ENCODE results near the gene ATP6V1G1.
"Not testable (repeated sequence)": the region's sequence is repeated elsewhere in the genome, so short reads cannot be mapped to it uniquely, and the experiment has no call there.

Gene ATP6V1G1, protein sequence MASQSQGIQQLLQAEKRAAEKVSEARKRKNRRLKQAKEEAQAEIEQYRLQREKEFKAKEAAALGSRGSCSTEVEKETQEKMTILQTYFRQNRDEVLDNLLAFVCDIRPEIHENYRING

DNA sequence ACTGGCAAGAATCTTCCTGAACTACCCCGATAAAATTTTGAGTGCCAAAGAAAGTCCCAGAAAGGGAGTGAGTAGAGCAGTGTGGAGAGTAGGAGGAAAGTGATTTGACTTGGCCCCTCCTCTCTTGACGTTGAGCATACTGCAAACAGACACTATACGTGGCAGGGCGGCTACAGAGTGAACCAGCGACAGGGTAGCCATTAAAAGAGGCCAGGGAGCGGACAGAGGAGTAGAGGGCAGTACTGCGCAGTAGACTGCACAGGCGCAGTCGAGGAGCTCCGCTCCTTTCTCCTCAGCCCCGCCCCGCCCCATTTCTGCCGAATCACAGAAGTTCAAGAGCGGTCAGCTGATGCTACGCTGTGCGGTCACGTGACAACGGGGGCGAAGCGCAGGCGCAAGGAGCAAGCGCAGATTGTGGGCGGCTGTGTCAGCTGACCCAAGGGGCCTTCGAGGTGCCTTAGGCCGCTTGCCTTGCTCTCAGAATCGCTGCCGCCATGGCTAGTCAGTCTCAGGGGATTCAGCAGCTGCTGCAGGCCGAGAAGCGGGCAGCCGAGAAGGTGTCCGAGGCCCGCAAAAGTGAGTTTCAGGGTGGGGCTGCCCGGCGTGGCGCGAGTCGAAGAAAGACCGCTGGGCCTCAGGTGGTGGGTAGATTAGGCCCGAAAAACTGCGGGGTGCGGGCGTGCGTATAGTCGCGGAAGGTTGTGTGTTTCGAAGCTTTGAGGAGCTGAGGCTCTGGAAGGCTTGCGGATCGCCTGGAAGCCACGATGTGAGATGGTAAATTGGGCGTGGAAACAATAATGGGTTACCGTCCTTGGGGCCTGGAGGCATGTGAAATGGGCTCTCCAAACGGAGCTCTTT, at the start of gene ATP6V1G1:
TSS of gene ATP6V1G1 (plus strand) at position 425 of the 858 bp plus-strand sequence. CDS start at position 495, 70 bp downstream.
- DNase-seq, result peak; percentile 92

DNA sequence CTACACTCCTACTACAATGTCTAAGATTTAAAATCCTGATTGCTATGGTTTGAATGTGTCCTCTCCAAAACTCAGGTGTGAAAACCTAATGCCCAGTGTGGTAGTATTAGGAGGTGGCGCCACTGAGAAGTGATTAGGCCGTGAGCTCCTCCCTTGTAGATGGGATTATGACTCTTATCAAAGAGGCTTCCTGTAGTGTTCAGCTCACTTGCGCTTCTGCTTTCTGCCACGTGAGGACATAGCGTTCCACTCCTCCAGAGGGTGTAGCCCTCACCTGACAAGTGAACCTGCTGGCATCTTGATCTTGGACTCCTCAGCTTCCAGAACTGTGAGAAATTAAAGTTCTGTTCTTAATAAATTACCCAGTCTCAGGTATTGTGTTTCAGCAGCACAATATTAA, 49.3 kb upstream of the ATP6V1G1 start:
- DNase-seq, result no peak

DNA sequence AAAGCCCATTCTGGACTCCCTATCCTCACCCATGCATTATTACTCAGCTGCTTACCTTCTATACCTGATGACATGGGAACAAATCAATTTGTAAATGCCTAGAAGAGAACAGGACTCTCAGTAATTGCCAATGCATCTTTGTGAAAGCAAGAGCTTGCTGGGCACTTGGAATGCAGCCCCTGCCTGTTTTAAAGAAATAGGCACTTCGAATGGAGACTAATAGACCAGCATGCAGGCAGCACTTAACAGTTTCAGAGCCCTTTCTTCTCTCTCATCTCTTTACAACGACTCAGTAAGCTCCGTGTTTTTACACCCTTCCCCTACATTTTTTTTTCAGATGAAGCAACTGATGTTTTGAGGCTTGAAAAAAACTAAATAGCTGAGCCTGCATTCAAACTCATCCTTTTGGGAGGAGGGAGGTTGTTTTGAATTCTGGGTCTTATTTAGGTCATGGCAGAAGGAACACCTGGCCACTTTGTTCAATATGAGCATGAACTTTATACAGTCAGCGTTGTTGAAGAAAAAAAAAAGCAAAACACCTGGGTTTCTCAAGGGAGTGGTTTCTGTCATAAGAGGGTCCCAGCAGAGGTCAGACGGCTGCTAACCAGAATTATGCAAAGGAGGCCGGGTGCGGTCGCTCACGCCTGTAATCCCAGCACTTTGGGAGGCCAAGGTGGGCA, 47.7 kb upstream of the ATP6V1G1 start:
- DNase-seq, result no peak

DNA sequence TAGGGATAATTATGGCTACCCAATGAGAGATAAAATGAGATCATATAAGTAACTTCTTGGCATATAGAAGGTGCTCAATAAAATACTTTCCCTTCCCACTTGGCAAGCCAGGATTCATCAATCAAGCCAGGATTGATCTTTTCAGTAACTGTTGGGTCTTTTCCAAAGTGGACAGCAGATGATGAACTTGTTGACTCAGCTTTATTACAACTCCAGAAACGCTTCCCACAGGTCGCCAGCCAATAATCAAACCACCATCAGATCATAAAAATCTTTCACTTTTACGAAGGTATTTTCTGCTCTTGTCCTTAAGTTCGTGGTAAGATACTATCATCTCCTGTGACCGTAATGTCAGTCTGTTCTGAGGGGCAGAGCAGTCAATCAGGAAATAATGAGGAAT, 42.5 kb upstream of the ATP6V1G1 start:
- no peak for DNase-seq

DNA sequence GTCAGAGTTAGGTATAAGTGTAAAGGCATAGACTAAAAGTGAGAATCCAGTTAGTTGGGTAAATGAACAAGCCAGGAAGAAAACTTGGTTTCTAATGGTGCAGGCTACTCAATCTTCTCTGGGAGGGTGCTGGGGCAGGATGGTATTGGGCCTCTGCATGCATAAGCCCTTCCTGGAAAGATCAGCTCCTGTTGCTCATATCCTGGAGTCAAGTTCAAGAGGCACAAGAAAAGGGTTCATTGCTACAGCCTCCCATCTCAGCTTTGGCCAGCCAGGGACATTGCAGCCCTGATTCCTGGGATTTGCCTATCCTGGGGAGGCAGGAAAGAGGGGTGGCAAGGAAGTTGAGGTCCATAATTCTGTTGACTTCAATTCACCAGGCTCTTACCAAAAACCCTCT, 40.7 kb upstream of the ATP6V1G1 start:
- DNase-seq, result no peak

DNA sequence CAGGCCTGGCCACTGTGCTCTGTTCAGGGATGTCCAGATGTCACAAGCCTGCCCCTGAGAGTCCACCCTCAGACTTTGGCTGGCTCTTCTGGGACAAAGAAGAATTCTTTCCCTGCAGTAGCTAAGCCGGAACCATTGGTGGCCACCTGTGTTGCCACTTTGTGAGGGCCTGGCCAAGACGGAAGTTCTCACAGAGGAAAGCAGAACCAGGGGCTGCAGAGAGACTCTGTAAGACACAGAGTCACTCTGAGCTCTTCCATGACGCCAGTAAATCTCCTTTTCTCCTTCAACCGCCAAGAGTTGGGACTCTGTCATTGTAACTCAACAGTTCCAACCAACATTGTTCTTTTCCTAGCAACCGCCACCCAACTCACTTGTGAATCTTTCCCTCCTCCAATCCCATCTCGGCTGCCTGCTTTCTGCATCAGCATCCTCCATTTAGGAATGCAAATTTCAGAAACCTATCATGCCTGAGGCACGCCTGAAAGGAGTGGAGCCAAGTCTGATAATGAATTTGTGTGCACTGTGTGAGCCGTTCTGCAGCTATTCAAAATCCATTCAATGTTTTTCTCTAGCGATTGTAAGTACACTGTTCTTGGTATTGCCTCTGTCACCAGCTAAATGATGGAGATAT, 37.8 kb upstream of the ATP6V1G1 start:
- DNase-seq, result no peak

DNA sequence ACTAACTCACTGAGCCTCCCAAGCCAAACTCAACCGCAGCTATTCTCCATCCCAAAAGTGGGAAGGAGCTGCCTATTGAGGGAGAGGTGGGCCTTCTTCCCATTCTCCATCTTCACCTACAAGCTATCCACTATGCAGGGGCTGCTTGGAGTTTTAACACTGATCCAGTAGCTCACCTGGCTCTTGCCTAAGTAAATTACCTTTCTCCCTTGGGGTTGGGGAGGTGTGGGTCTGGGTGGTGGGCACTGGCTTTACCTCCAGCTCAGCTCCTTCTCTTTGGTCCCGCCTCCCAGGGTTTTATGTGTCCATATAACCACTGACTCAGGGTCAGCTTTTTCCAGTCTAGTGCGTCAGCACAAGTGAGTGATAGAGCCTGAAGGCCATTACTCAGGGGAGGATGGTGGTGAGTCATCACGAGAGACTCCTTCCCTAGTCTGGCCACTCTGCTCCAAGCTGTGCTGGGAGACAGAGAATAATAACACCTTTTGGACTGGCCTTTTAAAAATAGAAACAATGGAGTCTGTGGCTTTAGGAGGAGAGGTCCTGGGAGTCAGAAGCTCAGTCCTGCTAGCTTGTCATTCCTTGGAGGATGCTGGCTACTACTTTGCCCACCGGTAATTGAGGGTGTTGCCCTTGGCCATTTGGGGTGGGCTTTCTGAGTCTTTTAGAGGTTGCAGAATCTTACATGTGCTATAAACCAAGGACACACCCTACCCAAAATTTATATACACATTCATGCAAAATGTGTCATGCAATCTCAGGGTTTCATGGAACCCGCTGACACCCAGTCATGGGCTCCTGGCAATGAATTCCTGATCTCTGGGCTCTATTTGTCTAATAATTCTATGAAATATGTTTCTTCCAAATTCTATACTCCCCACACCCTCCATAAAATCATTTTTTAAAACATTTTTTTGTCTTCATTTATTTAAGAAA, 35.6 kb upstream of the ATP6V1G1 start:
- no peak for DNase-seq

DNA sequence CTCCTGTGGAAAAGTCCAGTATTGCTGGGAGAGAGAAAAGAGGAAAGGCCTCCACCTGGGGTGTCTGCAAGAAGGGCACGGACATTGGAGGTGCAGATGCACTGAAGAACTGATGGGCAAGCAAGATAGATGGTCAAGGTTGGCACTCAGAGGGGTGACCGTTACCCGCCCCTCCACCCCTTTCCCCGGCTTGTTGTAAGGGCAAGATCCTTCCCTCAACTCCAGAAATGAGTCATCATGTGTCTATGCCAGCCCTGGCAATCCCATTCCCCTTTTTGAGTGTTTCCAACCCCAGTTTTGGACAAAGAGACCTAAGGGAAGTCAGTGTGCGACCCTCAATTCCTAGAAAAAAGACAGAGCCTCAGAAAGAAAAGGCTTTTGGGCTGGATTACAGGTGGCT, 34.9 kb upstream of the ATP6V1G1 start:
- DNase-seq, result no peak

DNA sequence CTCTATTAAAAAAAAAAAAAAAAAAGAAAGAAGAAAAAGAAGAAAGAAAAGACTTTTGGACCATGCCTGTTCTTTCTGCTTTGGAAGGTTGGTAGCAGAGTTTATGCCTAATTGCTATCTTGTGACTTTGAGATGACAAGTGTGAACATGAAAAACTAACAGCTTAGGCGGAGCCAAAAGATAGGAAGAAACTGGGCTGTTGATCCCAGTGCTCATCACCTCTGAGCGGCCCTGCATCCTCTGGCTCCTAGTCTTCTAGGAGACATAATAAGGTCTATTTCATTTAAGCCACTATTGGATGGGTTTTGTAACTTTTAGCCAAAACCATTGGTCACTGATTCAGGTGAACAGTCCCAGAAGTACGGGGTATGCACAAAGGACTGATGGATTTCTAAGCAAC, 34.4 kb upstream of the ATP6V1G1 start:
- DNase-seq, result no peak

DNA sequence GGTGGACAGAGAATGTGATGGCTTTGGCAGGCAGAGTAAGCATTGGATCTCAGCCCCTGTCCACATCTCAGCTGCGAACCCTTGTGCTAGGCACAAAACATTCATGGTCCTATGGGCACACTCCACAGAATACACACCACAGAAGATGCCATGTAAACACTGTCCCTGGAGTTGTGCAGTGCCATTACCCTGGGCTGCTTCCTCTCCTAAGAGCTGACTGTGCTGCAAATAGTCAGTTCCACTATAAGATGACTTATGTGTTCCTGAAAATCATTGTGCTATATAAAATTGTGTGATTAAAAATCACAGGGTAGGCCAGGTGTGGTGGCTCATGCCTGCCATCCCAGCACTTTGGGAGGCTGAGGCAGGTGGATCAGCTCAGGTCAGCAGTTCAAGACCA, 31.9 kb upstream of the ATP6V1G1 start:
- DNase-seq, result no peak

DNA sequence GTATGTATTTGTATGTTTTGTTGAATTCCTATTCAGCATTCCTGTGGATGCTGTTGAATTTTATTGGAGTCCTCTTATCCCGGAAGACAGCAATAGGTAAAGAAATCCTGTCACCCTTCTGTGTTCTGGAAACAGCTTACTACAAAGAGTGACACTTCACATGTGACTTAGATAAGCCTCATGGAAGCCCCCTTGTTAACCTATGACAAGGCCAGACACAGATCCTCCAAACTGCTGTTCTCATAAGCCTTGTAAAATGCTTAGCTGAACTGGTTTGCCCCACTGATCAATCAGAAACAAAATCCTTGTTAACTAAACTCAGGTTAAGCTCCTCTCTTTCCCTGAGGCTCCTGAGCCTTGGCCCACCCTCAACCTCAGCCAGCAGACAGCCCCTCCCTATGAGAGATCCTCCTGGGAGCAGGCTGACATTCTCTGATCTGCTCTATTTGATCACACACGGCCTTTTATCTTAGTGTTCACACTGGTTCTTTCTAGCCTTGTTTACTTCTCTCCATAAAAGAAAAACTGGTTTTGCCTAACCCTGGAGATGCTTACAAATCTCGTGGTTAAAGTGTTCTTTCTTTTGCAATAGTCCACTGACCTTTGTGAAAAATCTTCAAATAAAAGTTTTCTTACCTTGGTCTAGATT, 29.4 kb upstream of the ATP6V1G1 start:
- DNase-seq, result no peak

DNA sequence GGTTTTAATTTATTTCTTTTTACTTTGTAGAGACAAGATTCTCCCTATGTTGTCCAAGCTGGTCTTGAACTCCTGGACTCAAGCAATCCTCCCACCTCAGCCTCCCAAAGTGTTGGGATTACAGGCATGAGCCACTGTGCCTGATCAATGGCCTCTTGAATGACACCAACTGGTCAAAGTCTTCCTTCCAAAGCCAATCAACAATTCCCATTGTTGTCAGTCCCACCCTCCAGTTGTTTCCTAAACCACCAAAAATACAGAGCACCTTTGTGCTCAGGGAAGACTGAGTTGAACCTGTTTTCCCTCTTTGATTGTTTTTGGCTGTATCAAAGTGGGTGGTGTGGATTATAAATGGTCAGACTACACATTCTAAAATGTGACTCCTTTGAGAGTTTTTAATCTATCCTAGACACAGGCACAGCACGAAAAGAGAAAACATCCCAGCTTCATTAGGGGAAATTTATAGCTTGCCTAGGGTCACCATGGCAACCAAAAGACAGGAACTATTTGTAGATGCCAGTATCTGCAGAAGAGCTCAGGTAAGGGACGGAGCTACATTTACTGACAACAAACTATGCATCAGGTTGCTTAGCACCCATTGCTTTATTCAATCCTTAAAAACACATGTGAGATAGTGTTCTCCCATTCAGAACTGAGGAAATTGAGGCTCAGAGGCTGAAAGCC, 27.6 kb upstream of the ATP6V1G1 start:
- no peak for DNase-seq

DNA sequence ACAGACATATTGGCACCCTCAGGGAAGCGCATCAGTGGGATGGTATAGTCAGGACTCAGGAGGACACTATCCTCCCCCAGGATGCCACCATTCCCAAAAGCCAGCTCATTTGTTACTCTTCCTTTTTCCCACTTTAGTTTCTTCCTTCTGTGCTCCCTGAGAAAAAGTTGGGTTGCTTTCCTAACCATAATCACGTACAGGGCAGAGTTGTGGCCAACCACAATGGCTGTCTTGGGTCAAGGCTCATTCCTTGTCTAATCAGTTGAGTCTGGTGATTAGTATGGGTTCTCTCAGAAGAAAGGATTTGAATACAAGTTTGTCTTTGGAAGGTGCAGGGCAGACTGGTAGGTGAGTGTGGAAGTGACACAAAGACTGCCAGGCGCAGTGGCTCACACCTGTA, 26.6 kb upstream of the ATP6V1G1 start:
- DNase-seq, result no peak

DNA sequence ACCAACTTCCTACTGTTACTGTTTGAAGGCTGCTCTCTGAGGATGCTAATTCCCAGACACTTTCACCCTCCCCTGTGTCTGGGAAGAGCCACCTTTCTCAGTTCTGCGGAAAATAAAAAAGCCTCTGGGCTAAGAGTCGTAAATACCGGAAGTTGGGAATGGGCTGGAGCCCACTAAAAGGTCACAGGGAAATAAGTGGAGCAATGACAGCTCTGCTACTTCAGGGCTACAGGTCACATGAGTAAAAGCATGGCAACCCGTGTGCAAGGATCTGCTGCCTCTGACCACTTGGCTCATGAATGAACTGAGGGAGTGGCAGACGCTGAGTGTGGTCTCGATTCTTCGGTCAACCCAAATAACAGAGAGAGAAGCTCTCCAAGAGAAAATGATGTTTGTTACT, 25.8 kb upstream of the ATP6V1G1 start:
- no peak for DNase-seq

DNA sequence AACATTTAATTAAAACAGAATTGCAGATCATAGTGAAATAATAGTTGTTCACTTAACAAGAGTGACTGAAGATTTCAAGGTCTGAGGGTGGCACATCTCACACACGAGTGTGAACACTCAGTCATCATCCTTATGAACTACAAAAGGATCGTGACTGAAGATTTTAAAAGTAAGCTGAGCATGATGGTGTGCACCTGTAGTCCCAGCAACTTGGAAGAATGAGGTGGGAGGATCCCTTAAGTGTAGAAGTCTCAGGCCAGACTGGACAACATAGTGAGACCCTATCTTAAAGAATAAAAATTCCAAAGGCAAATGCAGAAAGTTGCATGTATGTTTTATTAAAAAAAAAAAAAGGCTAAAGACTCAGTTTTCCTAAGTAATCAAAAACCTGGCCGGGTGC, 22.4 kb upstream of the ATP6V1G1 start:
- no peak for DNase-seq

DNA sequence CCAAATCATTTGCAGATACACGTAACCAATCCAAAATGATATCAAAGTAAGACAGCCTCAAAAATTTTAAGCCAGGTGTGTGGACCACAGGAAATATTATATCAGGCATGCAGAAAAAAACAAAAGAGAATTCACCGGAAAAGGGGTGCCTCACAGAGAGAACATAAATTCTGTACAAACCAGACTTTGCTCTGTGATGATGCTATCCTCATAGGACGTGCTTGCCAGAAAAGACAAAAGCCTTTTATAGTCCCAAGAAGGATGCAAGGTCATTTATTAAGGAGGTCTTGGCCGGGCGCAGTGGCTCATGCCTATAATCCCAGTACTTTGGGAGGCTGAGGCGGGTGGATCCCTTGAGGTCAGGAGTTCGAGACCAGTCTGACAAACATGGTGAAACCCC, 16.8 kb upstream of the ATP6V1G1 start:
- no peak for DNase-seq

DNA sequence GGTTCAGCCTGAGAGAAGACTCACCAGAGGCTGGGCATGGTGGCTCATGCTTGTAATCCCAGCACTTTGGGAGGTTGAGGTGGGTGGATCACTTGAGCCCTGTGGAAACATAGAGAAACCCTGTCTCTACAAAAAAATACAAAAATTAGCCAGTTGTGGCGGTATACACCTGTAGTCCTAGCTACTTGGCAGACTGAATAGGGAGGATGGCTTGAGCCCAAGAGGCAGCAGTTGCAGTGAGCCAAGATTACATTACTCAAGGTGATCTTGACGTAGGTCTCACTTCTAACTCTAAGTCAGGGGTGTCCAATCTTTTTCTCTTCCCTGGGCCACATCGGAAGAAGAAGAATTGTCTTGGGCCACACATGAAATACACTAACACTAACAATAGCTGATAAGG, 16.2 kb upstream of the ATP6V1G1 start:
- DNase-seq, result no peak

DNA sequence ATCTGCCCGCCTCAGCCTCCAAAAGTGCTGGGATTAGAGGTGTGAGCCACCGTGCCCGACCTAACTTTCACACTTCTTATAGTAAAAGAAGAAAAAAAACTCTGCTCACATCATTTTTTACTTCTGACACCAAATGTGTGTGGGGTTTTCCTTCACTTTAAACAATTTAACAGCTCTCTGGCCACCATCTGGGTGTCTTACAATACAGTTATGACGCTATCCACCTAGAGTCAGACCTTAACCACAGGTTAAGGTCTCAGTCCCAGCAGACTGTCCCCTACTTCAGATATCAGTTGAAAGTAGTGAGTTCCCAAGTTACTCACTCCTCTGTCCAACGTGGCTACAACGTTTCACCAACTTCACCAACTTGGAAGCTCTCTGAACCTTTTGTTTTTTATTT, 15.4 kb upstream of the ATP6V1G1 start:
- no peak for DNase-seq

DNA sequence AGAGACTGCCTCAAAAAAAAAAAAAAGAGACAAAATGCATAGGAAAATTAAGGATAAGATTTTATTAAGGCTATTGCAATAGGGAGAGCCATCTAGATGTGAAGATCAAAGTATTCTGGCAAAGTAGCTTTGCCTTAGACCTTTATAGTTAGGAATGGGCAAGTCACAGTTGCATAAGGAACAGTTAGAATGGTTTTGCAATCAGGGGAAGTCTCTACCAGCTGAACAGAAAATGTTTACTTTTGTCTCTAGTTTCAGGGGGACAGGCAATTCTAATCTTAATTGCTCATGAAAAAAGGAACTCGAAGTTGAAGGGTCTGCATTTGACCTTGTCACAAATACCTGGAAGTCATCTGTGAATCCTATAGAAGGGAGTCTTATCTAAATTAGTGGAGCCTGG, 13.1 kb upstream of the ATP6V1G1 start:
- no peak for DNase-seq

DNA sequence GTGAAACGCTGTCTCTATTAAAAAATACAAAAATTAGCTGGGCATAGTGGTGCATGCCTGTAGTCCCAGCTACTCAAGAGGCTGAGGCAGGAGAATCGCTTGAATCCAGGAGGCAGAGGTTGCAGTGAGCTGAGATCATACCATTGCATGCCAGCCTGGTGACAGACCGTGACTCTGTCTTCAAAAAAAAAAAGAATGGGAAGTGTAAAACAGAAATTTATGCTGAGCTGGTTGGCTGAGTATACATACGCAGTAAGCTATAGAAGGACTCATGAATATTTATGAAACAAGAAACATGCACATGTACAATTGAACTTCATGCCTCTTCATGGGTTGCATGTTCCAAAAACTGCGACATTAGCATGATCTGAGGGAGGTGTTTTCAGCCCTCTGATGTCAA, 10.8 kb upstream of the ATP6V1G1 start:
- DNase-seq, result not testable (repeated sequence)

DNA sequence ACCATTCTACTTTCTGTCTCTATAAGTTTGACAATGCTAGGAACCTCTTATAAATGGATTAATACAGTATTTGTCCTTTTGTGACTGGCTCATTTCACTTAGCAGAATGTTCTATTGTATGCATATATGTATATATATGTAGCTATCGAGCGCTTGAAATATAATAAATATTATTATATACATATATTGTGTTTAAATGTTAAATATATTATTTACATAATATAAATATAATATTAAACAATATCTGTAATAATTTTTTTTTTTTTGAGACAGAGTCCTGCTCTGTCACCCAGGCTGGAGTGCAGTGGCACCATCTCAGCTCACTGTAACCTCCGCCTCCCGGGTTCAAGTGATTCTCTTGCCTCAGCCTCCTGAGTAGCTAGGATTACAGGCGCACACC, 9.4 kb upstream of the ATP6V1G1 start:
- DNase-seq, result not testable (repeated sequence)

Data from NCI-H446 treated with DMSO at 0.1 percent for 48 hours (cell line).